ENCODE results near the gene APOO.
"Not testable (repeated sequence)": the region's sequence is repeated elsewhere in the genome, so short reads cannot be mapped to it uniquely, and the experiment has no call there.

The APOO gene

DNA sequence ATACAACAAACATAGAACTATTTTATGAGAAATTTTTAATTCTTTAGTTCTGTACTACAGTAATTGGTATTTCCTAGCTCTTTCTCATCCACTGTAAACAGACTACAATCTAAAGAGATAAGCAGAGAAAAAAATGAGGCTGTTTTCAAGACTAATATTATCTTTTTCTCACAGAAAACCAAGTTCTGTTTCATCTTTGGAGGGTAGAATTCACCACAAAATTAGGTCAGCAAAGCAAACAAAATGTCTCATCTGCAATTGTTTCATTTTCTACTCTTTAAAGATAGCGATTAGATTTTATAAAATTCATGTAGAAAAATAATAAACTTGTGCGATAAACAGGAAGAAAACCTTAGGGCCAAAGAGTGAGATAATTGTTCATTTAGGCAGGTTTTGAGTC, 10.8 kb downstream of the APOO start:
- no peak overlapping the region for H3K4me3 ChIP-seq (ENCODE audit: low read length)
- TF ChIP-seq CTCF (conservative IDR thresholded peaks at IDR 0.05; ENCODE audit: low read depth, low read length) = no peak
- no peak for DNase-seq (ENCODE audit: low read depth)

DNA sequence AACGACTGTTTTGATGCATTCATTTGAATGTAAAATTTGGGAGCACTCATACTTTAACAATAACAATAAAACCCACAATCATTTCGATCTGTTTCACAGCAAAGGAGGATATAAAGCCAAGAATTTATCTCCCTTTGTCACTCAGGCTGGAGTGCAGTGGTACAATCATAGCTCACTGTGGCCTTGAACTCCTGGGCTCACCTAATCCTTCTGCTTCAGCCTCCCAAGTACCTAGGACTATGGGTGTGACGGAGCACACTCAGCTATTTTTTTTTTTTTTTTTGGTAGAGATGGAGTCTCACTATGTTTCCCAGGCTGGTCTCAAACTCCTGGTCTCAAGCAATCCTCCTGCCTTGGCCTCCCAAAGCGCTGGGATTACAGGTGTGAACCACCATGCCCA, 11.2 kb downstream of the APOO start:
- not testable (repeated sequence) for DNase-seq (ENCODE audit: low read depth); H3K4me3 ChIP-seq (ENCODE audit: low read length)

DNA sequence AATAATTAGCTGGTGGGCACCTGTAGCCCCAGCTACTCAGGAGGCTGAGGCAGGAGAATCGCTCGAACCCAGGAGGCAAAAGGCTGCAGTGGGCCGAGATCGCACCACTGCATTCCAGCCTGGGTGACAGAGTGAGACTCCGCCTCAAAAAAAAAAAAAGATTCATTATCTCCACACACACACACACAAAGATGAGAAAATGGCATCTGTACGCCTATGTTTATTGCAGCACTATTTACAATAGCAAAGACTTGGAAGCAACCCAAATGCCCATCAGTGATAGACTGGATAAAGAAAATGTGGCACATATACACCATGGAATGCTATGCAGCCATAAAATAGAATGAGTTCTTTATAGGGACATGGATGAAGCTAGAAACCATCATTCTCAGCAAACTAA, 12.7 kb downstream of the APOO start:
- not testable (repeated sequence) for DNase-seq (ENCODE audit: low read depth)

GRCh38 chrX:23890933-23891332, 16.8 kb downstream of the APOO start:
- no peak for DNase-seq (ENCODE audit: low read depth)
- H3K4me3 ChIP-seq (ENCODE audit: low read length) = no peak overlapping the region
- TF ChIP-seq CTCF (conservative IDR thresholded peaks at IDR 0.05; ENCODE audit: low read depth, low read length) = no peak

More for the DNA sequence above, 12.7 kb downstream of the APOO start:
- not testable (repeated sequence) for H3K4me3 ChIP-seq (ENCODE audit: low read length)

DNA sequence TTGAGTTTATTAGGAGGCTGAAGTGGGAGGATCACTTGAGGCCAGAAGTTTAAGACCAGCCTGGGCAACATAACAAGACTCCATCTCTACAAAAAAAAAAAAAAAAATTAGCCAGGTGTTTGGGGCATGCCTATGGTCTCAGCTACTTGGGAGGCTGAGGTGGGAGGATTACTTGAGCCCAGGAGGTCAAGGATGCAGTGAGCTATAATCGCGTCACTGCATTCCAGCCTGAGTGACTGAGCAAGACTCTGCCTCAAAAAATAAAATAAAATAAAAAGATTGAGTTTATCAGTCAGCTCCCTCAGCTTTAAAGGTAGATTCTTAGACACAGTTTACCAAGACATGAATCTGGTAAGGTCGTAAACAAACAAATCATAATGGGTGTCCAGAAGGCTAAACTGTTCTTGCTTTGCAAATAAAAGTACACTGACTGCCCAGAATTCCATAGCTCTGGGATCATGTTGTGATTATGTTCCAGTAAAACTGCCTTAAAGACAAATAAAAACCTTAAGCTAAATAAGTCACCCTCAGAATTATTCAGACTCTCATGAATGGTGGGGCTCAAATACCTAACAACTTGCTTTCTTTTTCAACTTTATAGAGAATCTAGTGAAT, 18.7 kb downstream of the APOO start:
- no peak for DNase-seq (ENCODE audit: low read depth)
- no peak overlapping the region for H3K4me3 ChIP-seq (ENCODE audit: low read length)
- TF ChIP-seq CTCF (conservative IDR thresholded peaks at IDR 0.05; ENCODE audit: low read depth, low read length) = no peak

DNA sequence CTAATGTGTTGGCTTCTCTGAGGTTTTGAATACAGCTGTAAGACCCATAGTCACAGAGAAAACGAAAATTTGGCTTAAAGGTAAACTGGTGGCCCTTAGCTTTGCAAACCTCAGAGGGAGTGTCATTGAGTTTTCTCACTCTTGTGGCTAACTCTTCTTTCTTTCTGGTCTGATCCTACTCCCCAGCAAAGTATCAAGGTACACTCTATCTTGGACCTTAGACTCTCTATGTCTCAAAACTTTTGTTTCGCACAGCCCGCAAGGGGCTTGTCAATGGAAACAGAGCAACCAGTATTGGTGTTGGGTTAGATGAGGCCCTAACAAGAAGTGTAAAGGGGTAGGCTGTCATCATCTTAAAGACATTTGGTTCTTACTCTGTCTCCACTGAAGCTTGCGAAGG, 19.8 kb downstream of the APOO start:
- no peak for TF ChIP-seq CTCF (conservative IDR thresholded peaks at IDR 0.05; ENCODE audit: low read depth, low read length)
- DNase-seq (ENCODE audit: low read depth) = no peak
- H3K4me3 ChIP-seq (ENCODE audit: low read length) = no peak overlapping the region

GRCh38 chrX:23887451-23887850, 20.3 kb downstream of the APOO start:
- TF ChIP-seq CTCF (conservative IDR thresholded peaks at IDR 0.05; ENCODE audit: low read depth, low read length) = no peak
- H3K4me3 ChIP-seq (ENCODE audit: low read length) = no peak overlapping the region
- DNase-seq (ENCODE audit: low read depth) = no peak

DNA sequence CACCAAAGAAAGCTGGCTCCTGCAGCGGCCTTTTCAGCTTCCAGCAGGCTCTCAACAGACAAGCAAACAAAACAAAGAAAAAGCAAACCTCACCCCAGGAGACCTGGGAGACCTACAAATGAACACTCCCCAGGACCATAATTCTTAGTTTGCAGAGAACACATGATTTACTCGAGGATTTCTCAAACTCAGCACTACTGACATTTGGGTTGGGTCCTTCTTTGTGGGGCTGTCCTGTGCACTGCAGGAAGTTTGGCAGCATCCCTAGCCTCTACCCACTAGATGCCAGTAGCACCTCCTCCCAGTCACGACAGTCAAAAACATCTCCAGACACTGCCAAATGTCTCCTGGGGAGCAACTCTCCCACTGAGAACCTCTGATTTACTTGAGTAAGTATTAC, 21.9 kb downstream of the APOO start:
- no peak for DNase-seq (ENCODE audit: low read depth)
- no peak for TF ChIP-seq CTCF (conservative IDR thresholded peaks at IDR 0.05; ENCODE audit: low read depth, low read length)
- H3K4me3 ChIP-seq (ENCODE audit: low read length) = no peak overlapping the region

All from retinal pigment epithelial cell (primary cell).